OCI-LY1 (cell line): ENCODE results near the gene CCDC187.

ENCODE experiments used
- H2AFZ ChIP-seq: fragments of 200-600 bp; sonication (generic), shearing (Covaris generic); 2 replicates; pipeline ENCODE4 v1.6.0; 2014; ENCODE audit warnings: antibody characterized with exemption, mild to moderate bottlenecking, low read length
- H3F3A ChIP-seq: fragments of 200-600 bp; sonication (generic), shearing (Covaris generic); 2 replicates; pipeline ENCODE4 v1.6.0; 2014; ENCODE audit warnings: mild to moderate bottlenecking, antibody characterized with exemption, low read length, moderate library complexity; ENCODE audit not compliant: insufficient read depth
- H3K27ac ChIP-seq: fragments of 200-600 bp; sonication (generic); 2 replicates; pipeline ENCODE4 v1.5.1; 2014; ENCODE audit warnings: low read length, mixed run types, mild to moderate bottlenecking, low read depth; ENCODE audit not compliant: poor library complexity, severe bottlenecking
- H3K27me3 ChIP-seq: fragments of 200-600 bp; sonication (generic); 2 replicates; pipeline ENCODE4 v1.6.0; 2014; ENCODE audit warnings: antibody characterized with exemption, mild to moderate bottlenecking, low read length, moderate library complexity; ENCODE audit not compliant: insufficient read depth
- H3K36me3 ChIP-seq: fragments of 200-600 bp; sonication (generic); 2 replicates; pipeline ENCODE4 v1.6.1; 2014; ENCODE audit warnings: mild to moderate bottlenecking, antibody characterized with exemption, low read length, moderate library complexity, mixed read lengths; ENCODE audit not compliant: insufficient read depth
- H3K4me1 ChIP-seq: fragments of 200-600 bp; sonication (generic); 2 replicates; pipeline ENCODE4 v1.5.1; 2014; ENCODE audit warnings: mild to moderate bottlenecking, low read length, moderate library complexity; ENCODE audit not compliant: insufficient read depth, severe bottlenecking
- H3K4me2 ChIP-seq: fragments of 200-600 bp; sonication (generic), shearing (Covaris generic); 2 replicates; pipeline ENCODE4 v1.6.1; 2014; ENCODE audit warnings: low read length
- H3K4me3 ChIP-seq: fragments of 200-600 bp; sonication (generic); 2 replicates; pipeline ENCODE4 v1.5.1; 2014; ENCODE audit warnings: low read length, low read depth, mild to moderate bottlenecking, mixed read lengths; ENCODE audit not compliant: poor library complexity, severe bottlenecking
- H3K79me2 ChIP-seq: fragments of 200-600 bp; shearing (Covaris generic); 2 replicates; pipeline ENCODE4 v1.6.1; 2016; ENCODE audit warnings: mixed run types, low read length, mixed read lengths; ENCODE audit not compliant: insufficient read depth
- H3K9ac ChIP-seq: fragments of 200-600 bp; sonication (generic), shearing (Covaris generic); 2 replicates; pipeline ENCODE4 v1.6.1; 2014; ENCODE audit warnings: mild to moderate bottlenecking, low read length, mixed read lengths
- H3K9me2 ChIP-seq: fragments of 200-600 bp; sonication (generic), shearing (Covaris generic); 2 replicates; pipeline ENCODE4 v1.6.1; 2014; ENCODE audit warnings: low read depth, mild to moderate bottlenecking, low read length, mixed read lengths
- H3K9me3 ChIP-seq: fragments of 200-600 bp; shearing (Covaris generic); 2 replicates; pipeline ENCODE4 v1.6.1; 2014; ENCODE audit warnings: low read length, mixed read lengths
- H4K20me1 ChIP-seq: fragments of 200-600 bp; sonication (generic), shearing (Covaris generic); 2 replicates; pipeline ENCODE4 v1.6.0; 2016; ENCODE audit warnings: mild to moderate bottlenecking, low read length; ENCODE audit not compliant: insufficient read depth
- EZH2 ChIP-seq: fragments of 200-600 bp; sonication (generic), shearing (Covaris generic); IDR thresholded peaks from 2 replicates; pipeline ENCODE4 v1.8.0; 2017; ENCODE audit warnings: borderline replicate concordance, mixed run types, mild to moderate bottlenecking, antibody characterized with exemption, low read length, moderate library complexity, mixed read lengths
- TF ChIP-seq, protein P1 (sequence below): fragments of 200-600 bp; sonication (generic), shearing (Covaris generic); IDR thresholded peaks from 2 replicates; pipeline ENCODE4 v1.5.1; 2017; ENCODE audit warnings: mild to moderate bottlenecking, antibody characterized with exemption, low read length, moderate library complexity, mixed read lengths

The CCDC187 gene

DNA sequence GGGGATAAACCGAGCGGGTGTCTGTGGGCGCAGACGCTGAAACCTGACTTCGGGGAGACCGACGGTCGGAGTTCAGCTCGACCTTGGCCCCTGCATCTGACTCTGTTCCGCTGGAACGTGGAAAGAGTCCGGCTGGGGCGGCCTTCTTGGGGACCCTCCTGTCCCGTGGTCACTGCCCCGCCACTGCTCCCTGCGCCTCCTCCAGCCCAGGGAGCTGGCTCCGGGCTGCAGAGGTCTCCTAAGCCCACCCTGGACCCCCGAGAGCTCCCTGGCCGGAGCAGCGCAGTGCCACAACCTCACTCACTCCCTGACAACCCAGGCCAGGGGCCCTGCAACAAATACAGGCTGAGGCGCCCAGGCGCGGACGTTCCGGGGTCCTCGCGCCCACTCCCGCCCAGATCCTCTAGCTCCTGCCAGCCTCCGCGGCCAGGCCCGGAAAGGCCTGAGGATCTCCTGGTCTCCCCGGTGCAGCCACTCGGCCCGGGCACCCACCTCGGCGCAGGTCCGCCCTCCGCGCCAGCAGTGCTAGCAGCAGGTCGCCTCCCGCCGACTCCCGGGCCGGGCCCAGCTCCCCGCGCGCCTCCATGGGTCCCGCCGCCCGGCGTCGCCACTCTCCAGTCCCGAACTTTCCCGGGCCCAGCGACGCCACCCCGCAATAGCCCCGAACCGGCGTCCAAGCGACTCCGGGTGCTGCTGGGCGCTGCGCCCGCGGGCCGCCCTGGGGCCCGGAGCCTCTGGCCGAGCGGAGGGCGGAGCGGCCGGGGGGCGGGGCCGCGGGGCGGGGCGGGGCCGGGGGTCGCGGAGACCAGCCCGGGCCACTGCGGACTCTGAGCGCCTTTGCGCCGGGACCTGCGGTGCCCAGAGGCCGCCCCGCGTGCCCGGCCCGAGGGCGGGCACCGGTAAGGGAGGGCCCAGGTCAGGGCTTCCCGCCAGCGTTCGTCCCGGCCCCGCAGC, 101.2 kb downstream of the CCDC187 start:
- H3K27me3 ChIP-seq: peaks cover 9% of the 10 kb centered on the region; the same call in 1 of the 2 replicates
- no peaks in the 10 kb centered on the region for H4K20me1 ChIP-seq
- no peak overlapping the region for H3K9ac ChIP-seq
- H3K36me3 ChIP-seq: peaks cover 22% of the 10 kb centered on the region
- peaks cover 13% of the 10 kb centered on the region for H3K4me1 ChIP-seq
- no peaks in the 10 kb centered on the region for H3K9me2 ChIP-seq
- H3K79me2 ChIP-seq: no peaks in the 10 kb centered on the region
- TF ChIP-seq, protein P1, sequence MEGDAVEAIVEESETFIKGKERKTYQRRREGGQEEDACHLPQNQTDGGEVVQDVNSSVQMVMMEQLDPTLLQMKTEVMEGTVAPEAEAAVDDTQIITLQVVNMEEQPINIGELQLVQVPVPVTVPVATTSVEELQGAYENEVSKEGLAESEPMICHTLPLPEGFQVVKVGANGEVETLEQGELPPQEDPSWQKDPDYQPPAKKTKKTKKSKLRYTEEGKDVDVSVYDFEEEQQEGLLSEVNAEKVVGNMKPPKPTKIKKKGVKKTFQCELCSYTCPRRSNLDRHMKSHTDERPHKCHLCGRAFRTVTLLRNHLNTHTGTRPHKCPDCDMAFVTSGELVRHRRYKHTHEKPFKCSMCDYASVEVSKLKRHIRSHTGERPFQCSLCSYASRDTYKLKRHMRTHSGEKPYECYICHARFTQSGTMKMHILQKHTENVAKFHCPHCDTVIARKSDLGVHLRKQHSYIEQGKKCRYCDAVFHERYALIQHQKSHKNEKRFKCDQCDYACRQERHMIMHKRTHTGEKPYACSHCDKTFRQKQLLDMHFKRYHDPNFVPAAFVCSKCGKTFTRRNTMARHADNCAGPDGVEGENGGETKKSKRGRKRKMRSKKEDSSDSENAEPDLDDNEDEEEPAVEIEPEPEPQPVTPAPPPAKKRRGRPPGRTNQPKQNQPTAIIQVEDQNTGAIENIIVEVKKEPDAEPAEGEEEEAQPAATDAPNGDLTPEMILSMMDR: no peak
- TF ChIP-seq EZH2: no peak
- H2AFZ ChIP-seq: no peak overlapping the region
- H3K27ac ChIP-seq: no peak overlapping the region
- H3K4me2 ChIP-seq: no peak overlapping the region
- H3K4me3 ChIP-seq: no peak overlapping the region
- no peaks in the 10 kb centered on the region for H3K9me3 ChIP-seq
- no peaks in the 10 kb centered on the region; the same call in 1 of the 2 replicates for H3F3A ChIP-seq

DNA sequence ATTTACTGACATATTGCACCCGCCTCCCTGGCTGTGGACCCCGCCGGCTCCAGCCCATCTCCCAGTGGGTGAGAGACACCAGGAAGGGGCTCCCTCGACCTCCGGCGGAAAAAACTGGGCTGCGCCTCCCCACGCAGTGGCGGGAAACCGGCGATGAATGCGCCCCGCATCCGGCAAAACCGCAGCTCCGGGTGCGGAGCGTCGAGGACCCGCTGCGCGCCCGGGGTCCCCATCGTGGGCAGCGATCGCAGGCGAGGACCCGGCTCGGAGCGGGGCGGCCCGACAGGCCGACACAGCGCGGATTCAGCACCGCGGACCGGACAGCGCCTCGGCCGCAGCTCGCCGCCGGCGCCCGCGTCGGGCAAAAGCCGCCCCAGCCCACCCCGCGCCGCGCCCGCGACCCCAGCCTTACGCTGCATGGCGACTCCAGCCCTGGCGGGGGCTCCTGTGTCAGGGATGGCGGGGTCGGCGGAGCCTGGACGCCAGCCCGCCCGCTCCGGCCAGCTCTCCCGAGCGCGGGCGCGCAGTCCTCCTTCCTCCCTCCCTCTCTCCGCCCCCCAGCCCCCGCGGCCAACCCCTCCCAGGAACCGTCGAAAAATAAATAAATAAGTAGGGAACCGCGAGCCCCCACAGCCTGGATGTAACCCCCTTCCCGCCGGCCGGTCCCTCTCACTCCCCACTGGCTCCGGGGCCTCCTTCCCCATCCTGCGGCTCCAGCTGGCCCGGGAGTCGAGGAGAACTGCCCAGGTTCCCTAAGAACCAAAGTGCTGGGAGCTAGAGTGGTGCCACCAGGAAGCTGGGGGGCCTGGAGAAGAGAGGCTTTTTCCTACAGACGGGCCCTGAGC, 102.1 kb downstream of the CCDC187 start:
- H3K27ac ChIP-seq: no peak overlapping the region
- peaks cover 15% of the 10 kb centered on the region for H3K36me3 ChIP-seq
- H3K9me2 ChIP-seq: no peaks in the 10 kb centered on the region
- no peaks in the 10 kb centered on the region; the same call in 1 of the 2 replicates for H3F3A ChIP-seq
- H4K20me1 ChIP-seq: no peaks in the 10 kb centered on the region
- no peak overlapping the region for H3K4me3 ChIP-seq
- peaks cover 11% of the 10 kb centered on the region for H3K4me1 ChIP-seq
- no peak overlapping the region for H3K4me2 ChIP-seq
- no peaks in the 10 kb centered on the region for H3K9me3 ChIP-seq
- H3K9ac ChIP-seq: no peak overlapping the region
- H2AFZ ChIP-seq: no peak overlapping the region
- TF ChIP-seq, protein P1: no peak
- TF ChIP-seq EZH2: no peak
- no peaks in the 10 kb centered on the region for H3K79me2 ChIP-seq
- peaks cover 9% of the 10 kb centered on the region; the same call in 1 of the 2 replicates for H3K27me3 ChIP-seq

- peaks cover 9% of the 10 kb centered on the region; the same call in 1 of the 2 replicates for H3K27me3 ChIP-seq
- no peaks in the 10 kb centered on the region for H4K20me1 ChIP-seq
- H3K9ac ChIP-seq: no peak overlapping the region
- no peaks in the 10 kb centered on the region for H3F3A ChIP-seq
- H3K36me3 ChIP-seq: peaks cover 9% of the 10 kb centered on the region
- H2AFZ ChIP-seq: no peak overlapping the region
- TF ChIP-seq, protein P1: no peak
- no peak for TF ChIP-seq EZH2
- no peaks in the 10 kb centered on the region for H3K9me3 ChIP-seq
- no peaks in the 10 kb centered on the region for H3K9me2 ChIP-seq
- no peak overlapping the region for H3K4me2 ChIP-seq
- peaks cover 13% of the 10 kb centered on the region for H3K4me1 ChIP-seq
- no peak overlapping the region for H3K4me3 ChIP-seq
- H3K27ac ChIP-seq: no peak overlapping the region
- H3K79me2 ChIP-seq: no peaks in the 10 kb centered on the region
Observed at GRCh38 chr9:136201174-136201573, 102.7 kb downstream of the CCDC187 start.
